IMR-90 (cell line): ENCODE results near the gene AUTS2. TPM values are rescaled to one million over a fixed set of nuclear protein-coding genes. Genes with fewer than 3 reads are reported as not detected.

Source experiments
- ATAC-seq: fragments of 200-7000 bp; cut with Tn5 transposase; 2 replicates; pipeline ENCODE4 v1.9.1; 2020; ENCODE audit warnings: low read depth, mild to moderate bottlenecking, moderate library complexity
- BruUV-seq: library from RNA; stranded (reverse); fragments of 400-500 nt; replicated peaks from 2 replicates; lab custom pipeline; 2021; lab: Mats Ljungman, UMichigan
- CTCF ChIA-PET: fragments of 300-600 bp; formaldehyde crosslinking; extraction: SDS; loops from one replicate; lab custom pipeline; 2021; ENCODE audit warnings: antibody characterized with exemption; lab: Yijun Ruan, JAX
- POLR2A ChIA-PET: fragments of 300-600 bp; sonication (Branson Sonifier 250); formaldehyde crosslinking; loops from one replicate; lab custom pipeline; 2022; ENCODE audit warnings: antibody characterized with exemption; ENCODE audit not compliant: unreplicated experiment; lab: Charles Lee
- DNase-seq: peaks from one replicate; pipeline ENCODE4 v3.0.0; 2013
- H2AFZ ChIP-seq: replicated peaks from 2 replicates; pipeline ENCODE3; 2013; ENCODE audit warnings: low read length, mild to moderate bottlenecking; ENCODE audit not compliant: poor library complexity
- H2AK5ac ChIP-seq: 2 replicates; pipeline ENCODE4 v1.6.1; 2013; ENCODE audit warnings: low read depth, low read length, inconsistent platforms
- H2AK9ac ChIP-seq: replicated peaks from 2 replicates; pipeline ENCODE3; 2013; ENCODE audit warnings: mild to moderate bottlenecking, low read depth, low read length, moderate library complexity; ENCODE audit not compliant: poor library complexity
- H2BK120ac ChIP-seq: 2 replicates; pipeline ENCODE4 v1.6.1; 2013; ENCODE audit warnings: low read depth, low read length, inconsistent platforms
- H2BK15ac ChIP-seq: 3 replicates; pipeline ENCODE4 v1.6.1; 2013; ENCODE audit warnings: low read depth, low read length, inconsistent platforms
- H2BK20ac ChIP-seq: 2 replicates; pipeline ENCODE4 v1.6.1; 2013; ENCODE audit warnings: low read depth, mild to moderate bottlenecking, inconsistent platforms, low read length, moderate library complexity
- H2BK5ac ChIP-seq: 2 replicates; pipeline ENCODE4 v1.6.1; 2013; ENCODE audit warnings: mild to moderate bottlenecking, low read depth, low read length, inconsistent platforms; ENCODE audit not compliant: poor library complexity, severe bottlenecking
- H3K14ac ChIP-seq: replicated peaks from 2 replicates; pipeline ENCODE4 v1.6.1; 2013; ENCODE audit warnings: low read depth, low read length, inconsistent platforms
- H3K18ac ChIP-seq: 2 replicates; pipeline ENCODE4 v1.6.1; 2013; ENCODE audit warnings: low read depth, low read length, control low read depth
- H3K23ac ChIP-seq: 2 replicates; pipeline ENCODE4 v1.6.1; 2013; ENCODE audit warnings: low read depth, low read length, inconsistent platforms
- H3K27ac ChIP-seq: 2 replicates; pipeline ENCODE4 v1.5.1; 2013; ENCODE audit warnings: mild to moderate bottlenecking, control low read depth, low read length; ENCODE audit not compliant: insufficient read depth
- H3K27me3 ChIP-seq: 2 replicates; pipeline ENCODE4 v1.6.1; 2013; ENCODE audit warnings: low read length; ENCODE audit not compliant: control insufficient read depth, insufficient read depth
- H3K36me3 ChIP-seq: 2 replicates; pipeline ENCODE4 v1.6.1; 2013; ENCODE audit warnings: low read length, mixed read lengths; ENCODE audit not compliant: control insufficient read depth, insufficient read depth
- H3K4ac ChIP-seq: 2 replicates; pipeline ENCODE4 v1.6.1; 2013; ENCODE audit warnings: low read depth, low read length, inconsistent platforms
- H3K4me1 ChIP-seq: 2 replicates; pipeline ENCODE4 v1.6.1; 2013; ENCODE audit warnings: low read length, mixed read lengths; ENCODE audit not compliant: control insufficient read depth, insufficient read depth
- H3K4me2 ChIP-seq: 2 replicates; pipeline ENCODE4 v1.6.1; 2013; ENCODE audit warnings: low read depth, mild to moderate bottlenecking, control low read depth, low read length, moderate library complexity
- H3K4me3 ChIP-seq: 2 replicates; pipeline ENCODE4 v1.5.1; 2013; ENCODE audit warnings: low read depth, mild to moderate bottlenecking, control low read depth, low read length, moderate library complexity; ENCODE audit not compliant: insufficient read depth
- H3K56ac ChIP-seq: 2 replicates; pipeline ENCODE4 v1.6.1; 2013; ENCODE audit warnings: low read length, inconsistent platforms; ENCODE audit not compliant: insufficient read depth; ENCODE audit errors: extremely low read depth
- H3K79me1 ChIP-seq, 2 experiments: 2 replicates each; pipeline ENCODE4 v1.6.1; 2013; ENCODE audit warnings: low read length in 2 of 2, inconsistent platforms in 1 of 2, low read depth in 1 of 2
- H3K9ac ChIP-seq: 2 replicates; pipeline ENCODE4 v1.6.1; 2013; ENCODE audit warnings: low read depth, low read length, control low read depth
- H3K9me1 ChIP-seq: 2 replicates; pipeline ENCODE4 v1.6.1; 2013; ENCODE audit warnings: low read length, inconsistent platforms; ENCODE audit not compliant: insufficient read depth
- H3K9me3 ChIP-seq: 2 replicates; pipeline ENCODE4 v1.6.1; 2013; ENCODE audit warnings: low read length; ENCODE audit not compliant: control insufficient read depth, insufficient read depth
- H4K20me1 ChIP-seq: 2 replicates; pipeline ENCODE4 v1.6.1; 2013; ENCODE audit warnings: low read length, inconsistent platforms; ENCODE audit not compliant: insufficient read depth
- H4K5ac ChIP-seq: 2 replicates; pipeline ENCODE4 v1.6.1; 2013; ENCODE audit warnings: mild to moderate bottlenecking, low read depth, low read length, control low read depth
- H4K8ac ChIP-seq, 2 experiments: 2 replicates each; pipeline ENCODE4 v1.6.1; 2013; ENCODE audit warnings: low read depth in 2 of 2, low read length in 2 of 2, control low read depth in 1 of 2, inconsistent platforms in 1 of 2
- H4K91ac ChIP-seq: 2 replicates; pipeline ENCODE4 v1.6.1; 2013; ENCODE audit warnings: low read depth, low read length, inconsistent platforms; ENCODE audit not compliant: insufficient read depth
- BHLHE40 ChIP-seq: fragments of 150-350 bp; IDR thresholded peaks from 2 replicates; pipeline ENCODE4 v1.6.1; 2016; ENCODE audit warnings: mild to moderate bottlenecking, low read depth, low read length
- ELK1 ChIP-seq: fragments of 150-350 bp; IDR thresholded peaks from 2 replicates; pipeline ENCODE4 v1.6.1; 2016; ENCODE audit warnings: low read depth, mild to moderate bottlenecking, low read length, moderate library complexity, borderline replicate concordance
- FOS ChIP-seq: fragments of 150-350 bp; IDR thresholded peaks from 2 replicates; pipeline ENCODE4 v1.6.1; 2016; ENCODE audit warnings: low read depth, low read length
- MAZ ChIP-seq: IDR thresholded peaks from 2 replicates; pipeline ENCODE4 v1.6.1; 2012; ENCODE audit warnings: low read depth, mild to moderate bottlenecking, low read length, improper control_type of control experiment, moderate library complexity, borderline replicate concordance
- NFE2L2 ChIP-seq: fragments of 150-350 bp; IDR thresholded peaks from 2 replicates; pipeline ENCODE4 v1.6.1; 2016; ENCODE audit warnings: low read depth, mild to moderate bottlenecking, low read length
- RAD21 ChIP-seq: IDR thresholded peaks from 2 replicates; pipeline ENCODE4 v1.6.1; 2012; ENCODE audit warnings: low read length, improper control_type of control experiment
- RCOR1 ChIP-seq: IDR thresholded peaks from 2 replicates; pipeline ENCODE4 v1.6.1; 2012; ENCODE audit warnings: mild to moderate bottlenecking, low read length, improper control_type of control experiment; ENCODE audit not compliant: insufficient replicate concordance
- dilution Hi-C: fragments of 300-500 bp; cut with HindIII; formaldehyde crosslinking; loops from one replicate; pipeline ENCODE4 v1.14.3; 2018; ENCODE audit warnings: low sequenced_read_pairs; ENCODE audit not compliant: unreplicated experiment
- in situ Hi-C: fragments of 300-500 bp; cut with MboI; formaldehyde crosslinking; loops from 3 replicates; pipeline ENCODE4 v1.14.3; 2019; ENCODE audit warnings: low sequenced_read_pairs, inconsistent platforms, mixed read lengths
- intact Hi-C: fragments of 100-400 bp; cut with micrococcal nuclease; formaldehyde crosslinking; loops from 2 replicates; pipeline ENCODE4 v1.10.0; 2022
- polyA plus RNA-seq, 3 experiments: library from polyadenylated mRNA; depleted of rRNA; stranded (reverse); fragments of >200 nt; gene quantifications; 2 replicates each; pipeline ENCODE4 v1.2.3, GENCODE V29; 2012; ENCODE audit warnings: low replicate concordance in 1 of 3
- total RNA-seq: library from RNA; depleted of rRNA; stranded (reverse); fragments of >200 nt; gene quantifications from 2 replicates; pipeline ENCODE4 v1.2.3, GENCODE V29; 2012

AUTS2 gene
- total and polyA plus RNA-seq, 2 of the 4 experiments (the other 2 are of a cell fraction), result 0.90 to 3.0 TPM

- no peak overlapping the region for H3K27ac ChIP-seq
- H2BK5ac ChIP-seq, result no peak overlapping the region
- H4K91ac ChIP-seq, result no peak overlapping the region
- no peak for ATAC-seq
- H2BK120ac ChIP-seq, result no peak overlapping the region
- no peak for DNase-seq
- dilution Hi-C loops (no loop called here), in situ Hi-C loops (no loop called here), intact Hi-C loops (no loop called here)
- H3K23ac ChIP-seq, result no peak overlapping the region
- H3K4me2 ChIP-seq, result no peak overlapping the region
- H3K27me3 ChIP-seq, result no peaks in the 10 kb centered on the region
- H2AK9ac ChIP-seq, result no peak overlapping the region
- TF ChIP-seq NFE2L2 (no peak), RAD21 (no peak), BHLHE40 (no peak), MAZ (no peak), FOS (no peak), RCOR1 (no peak), ELK1 (no peak)
- no peak overlapping the region for H2AK5ac ChIP-seq
- H3K9me3 ChIP-seq, result no peaks in the 10 kb centered on the region
- no peaks in the 10 kb centered on the region for H3K9me1 ChIP-seq
- no TSS peak for BruUV-seq
- H2BK20ac ChIP-seq, result no peak overlapping the region
- H4K20me1 ChIP-seq, result no peaks in the 10 kb centered on the region
- no peak overlapping the region for H2BK15ac ChIP-seq
- no peak overlapping the region for H4K5ac ChIP-seq
- ChIA-PET CTCF (no interaction called here), POLR2A (no interaction called here)
- H3K79me1 ChIP-seq, result no peaks in the 10 kb centered on the region
- no peak overlapping the region for H2AFZ ChIP-seq
- no peaks in the 10 kb centered on the region for H3K36me3 ChIP-seq
- no peak overlapping the region for H4K8ac ChIP-seq
- no peak overlapping the region for H3K18ac ChIP-seq
- H3K56ac ChIP-seq, result no peak overlapping the region
- H3K9ac ChIP-seq, result no peak overlapping the region
- H3K4me1 ChIP-seq, result no peaks in the 10 kb centered on the region
- H3K4ac ChIP-seq, result no peak overlapping the region
- no peak overlapping the region for H3K14ac ChIP-seq
- no peak overlapping the region for H3K4me3 ChIP-seq
Measured at GRCh38 chr7:70052691-70053090, 454.4 kb downstream of the AUTS2 start.
